ENCODE results near the gene NEK11.

- no peak for TF ChIP-seq FOXA1 (IDR thresholded peaks at IDR 0.05)
- no peak for TF ChIP-seq FOXM1 (IDR thresholded peaks at IDR 0.05; ENCODE audit: borderline replicate concordance)
- no peak for TF ChIP-seq BHLHE40 (IDR thresholded peaks at IDR 0.05; ENCODE audit: borderline replicate concordance)
- TF ChIP-seq SUZ12 (IDR thresholded peaks at IDR 0.05) = no peak
- TF ChIP-seq SP1 (IDR thresholded peaks at IDR 0.05) = no peak
- no peak for TF ChIP-seq NFRKB (IDR thresholded peaks at IDR 0.05)
- TF ChIP-seq CTBP1 (IDR thresholded peaks at IDR 0.05; ENCODE audit: borderline replicate concordance) = no peak
- TF ChIP-seq L3MBTL2 (conservative IDR thresholded peaks at IDR 0.05) = no peak
- TF ChIP-seq FOXK2 (IDR thresholded peaks at IDR 0.05) = no peak
- TF ChIP-seq PKNOX1 (IDR thresholded peaks at IDR 0.05) = no peak
- no peak for TF ChIP-seq TARDBP (IDR thresholded peaks at IDR 0.05)
Measured at GRCh38 chr3:131193641-131194238, 167.1 kb downstream of the NEK11 start.

All from HEK293T (cell line).